ENCODE data around the gene IAH1.

IAH1 gene

DNA sequence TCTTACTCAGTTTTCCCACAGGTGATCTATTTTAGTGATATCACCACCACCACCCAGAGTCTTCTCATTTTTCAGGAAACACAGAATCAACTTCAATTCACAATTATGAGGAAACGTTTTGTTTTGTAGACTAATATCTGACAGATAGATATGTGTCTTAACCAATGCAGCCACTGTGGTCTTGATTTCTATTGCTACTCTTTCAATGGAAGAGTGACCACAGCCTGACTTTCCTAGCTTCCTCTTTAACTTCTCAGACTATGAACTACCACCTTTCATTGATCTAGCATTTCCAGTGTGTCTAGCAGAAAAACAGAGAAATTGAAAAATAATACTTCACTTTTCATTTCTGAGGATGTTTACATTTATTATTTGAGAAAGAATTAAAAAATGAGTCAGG is 60.8 kb downstream of the IAH1 start:
- DNase-seq: no peak

DNA sequence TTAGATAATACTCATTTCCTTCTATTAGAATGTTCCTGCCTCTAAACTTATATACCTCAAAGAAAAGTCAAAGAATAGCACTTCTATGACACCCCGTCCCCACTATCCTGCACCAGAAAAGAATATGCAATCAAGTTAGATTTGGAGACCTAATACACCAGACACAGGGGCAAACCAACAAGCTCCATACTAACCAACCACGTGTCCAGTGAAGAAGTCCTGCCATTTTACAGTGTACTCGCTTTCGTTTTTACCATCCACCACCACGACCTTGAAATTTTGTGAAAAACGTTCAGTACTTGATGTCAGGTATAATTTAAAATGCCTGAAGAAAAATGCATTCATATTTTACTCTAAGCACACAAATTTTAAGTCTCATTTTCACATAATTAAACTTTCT is 62.2 kb downstream of the IAH1 start:
- DNase-seq: no peak

DNA sequence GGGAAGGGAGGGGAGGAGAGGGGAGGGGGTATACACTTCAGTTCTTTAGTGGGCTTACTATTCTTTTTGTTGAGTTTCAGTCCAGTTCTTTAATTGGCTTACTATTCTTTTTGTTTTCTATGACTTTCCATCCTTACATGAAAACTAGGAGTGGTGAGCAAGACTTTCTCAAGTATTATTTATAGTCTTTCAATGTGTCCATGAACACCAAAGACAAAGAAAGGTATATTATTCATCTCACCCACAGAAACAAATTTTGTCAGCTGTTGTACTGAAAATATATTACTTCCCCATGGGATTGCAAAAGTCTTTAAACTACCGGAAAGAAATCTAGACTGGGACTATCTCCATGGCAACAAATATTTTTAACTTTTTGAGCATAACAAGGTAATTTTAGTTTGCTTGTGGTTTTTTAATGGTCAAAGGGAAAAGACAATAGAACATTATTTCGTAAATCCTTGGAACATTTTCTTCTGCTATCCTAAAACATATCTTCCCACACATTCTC is 63.7 kb downstream of the IAH1 start:
- no peak for DNase-seq
